ENCODE results near the gene TFF3. TPM values are rescaled to one million over a fixed set of nuclear protein-coding genes. Genes with fewer than 3 reads are reported as not detected.

The TFF3 gene
- total and polyA plus RNA-seq, 10 of the 15 experiments (the other 5 are each of a cell fraction or from before 2014, with no cell fraction given) = not detected

GRCh38 chr21:42350318-42350910 is 35.2 kb upstream of the TFF3 start:
- RAD21 ChIA-PET (ENCODE audit: unreplicated experiment) = interaction anchor here (0.7 kb wide), 1 partner anchor 45 kb away, joined by 4 read pairs; the partner anchor contains the start of gene TMPRSS3
- no peak overlapping the region for H3K9ac ChIP-seq (ENCODE audit: control insufficient read depth, insufficient read depth, low read length)
- no peaks in the 10 kb centered on the region for H3K27me3 ChIP-seq (replicated peaks in 1 of 2; ENCODE audit: control insufficient read depth in 2 of 2, insufficient read depth in 2 of 2, low read length in 1 of 2)
- POLR2A ChIA-PET = interaction anchor here (0.7 kb wide), 1 partner anchor 88 kb away, joined by 4 read pairs; no protein-coding TSS in a partner anchor
- no peaks in the 10 kb centered on the region for H4K20me1 ChIP-seq (ENCODE audit: control insufficient read depth, insufficient read depth)
- H3K36me3 ChIP-seq (ENCODE audit: control insufficient read depth in 2 of 2, insufficient read depth in 2 of 2, low read length in 1 of 2) = no peaks in the 10 kb centered on the region
- intact Hi-C loops (cut with micrococcal nuclease; ENCODE audit: unreplicated experiment) = no loop called here
- no peak for TF ChIP-seq CHD2 (IDR thresholded peaks at IDR 0.05; ENCODE audit: borderline replicate concordance, low read depth, low read length)
- no peak for TF ChIP-seq KAT2A (conservative IDR thresholded peaks at IDR 0.05; ENCODE audit: control insufficient read depth, low read depth, low read length)
- no peak for TF ChIP-seq NFXL1 (IDR thresholded peaks at IDR 0.05; ENCODE audit: borderline replicate concordance)
- TF ChIP-seq BMI1 (IDR thresholded peaks at IDR 0.05; ENCODE audit: borderline replicate concordance) = no peak
- TF ChIP-seq ZNF384 (IDR thresholded peaks at IDR 0.05; ENCODE audit: borderline replicate concordance, low read depth, low read length) = no peak
- no peak for TF ChIP-seq GATAD2B (conservative IDR thresholded peaks at IDR 0.05; ENCODE audit: low read depth)
- no peak for TF ChIP-seq ASH2L (IDR thresholded peaks at IDR 0.05; ENCODE audit: borderline replicate concordance, low read depth)
- no peak for TF ChIP-seq SKIL (IDR thresholded peaks at IDR 0.05; ENCODE audit: low read depth, poor library complexity, severe bottlenecking)
- TF ChIP-seq EED (IDR thresholded peaks at IDR 0.05; ENCODE audit: low read depth) = no peak
- no peak for TF ChIP-seq CTCF (IDR thresholded peaks at IDR 0.05 in 2 of 3, conservative IDR thresholded peaks at IDR 0.05 in 1 of 3; ENCODE audit: control insufficient read depth in 2 of 3, extremely low read depth in 1 of 3, insufficient read depth in 1 of 3, low read depth in 3 of 3, low read length in 3 of 3)
- TF ChIP-seq, protein P1, sequence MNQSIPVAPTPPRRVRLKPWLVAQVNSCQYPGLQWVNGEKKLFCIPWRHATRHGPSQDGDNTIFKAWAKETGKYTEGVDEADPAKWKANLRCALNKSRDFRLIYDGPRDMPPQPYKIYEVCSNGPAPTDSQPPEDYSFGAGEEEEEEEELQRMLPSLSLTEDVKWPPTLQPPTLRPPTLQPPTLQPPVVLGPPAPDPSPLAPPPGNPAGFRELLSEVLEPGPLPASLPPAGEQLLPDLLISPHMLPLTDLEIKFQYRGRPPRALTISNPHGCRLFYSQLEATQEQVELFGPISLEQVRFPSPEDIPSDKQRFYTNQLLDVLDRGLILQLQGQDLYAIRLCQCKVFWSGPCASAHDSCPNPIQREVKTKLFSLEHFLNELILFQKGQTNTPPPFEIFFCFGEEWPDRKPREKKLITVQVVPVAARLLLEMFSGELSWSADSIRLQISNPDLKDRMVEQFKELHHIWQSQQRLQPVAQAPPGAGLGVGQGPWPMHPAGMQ (IDR thresholded peaks at IDR 0.05; ENCODE audit: borderline replicate concordance) = no peak
- TF ChIP-seq CBFB (IDR thresholded peaks at IDR 0.05; ENCODE audit: low read depth) = no peak
- TF ChIP-seq, protein P2, sequence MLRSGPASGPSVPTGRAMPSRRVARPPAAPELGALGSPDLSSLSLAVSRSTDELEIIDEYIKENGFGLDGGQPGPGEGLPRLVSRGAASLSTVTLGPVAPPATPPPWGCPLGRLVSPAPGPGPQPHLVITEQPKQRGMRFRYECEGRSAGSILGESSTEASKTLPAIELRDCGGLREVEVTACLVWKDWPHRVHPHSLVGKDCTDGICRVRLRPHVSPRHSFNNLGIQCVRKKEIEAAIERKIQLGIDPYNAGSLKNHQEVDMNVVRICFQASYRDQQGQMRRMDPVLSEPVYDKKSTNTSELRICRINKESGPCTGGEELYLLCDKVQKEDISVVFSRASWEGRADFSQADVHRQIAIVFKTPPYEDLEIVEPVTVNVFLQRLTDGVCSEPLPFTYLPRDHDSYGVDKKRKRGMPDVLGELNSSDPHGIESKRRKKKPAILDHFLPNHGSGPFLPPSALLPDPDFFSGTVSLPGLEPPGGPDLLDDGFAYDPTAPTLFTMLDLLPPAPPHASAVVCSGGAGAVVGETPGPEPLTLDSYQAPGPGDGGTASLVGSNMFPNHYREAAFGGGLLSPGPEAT (IDR thresholded peaks at IDR 0.05; ENCODE audit: low read depth) = no peak
- TF ChIP-seq ZNF207 (IDR thresholded peaks at IDR 0.05; ENCODE audit: borderline replicate concordance) = no peak
- TF ChIP-seq BHLHE40 (IDR thresholded peaks at IDR 0.05; ENCODE audit: borderline replicate concordance in 1 of 2, low read depth in 2 of 2, low read length in 1 of 2) = no peak
- DNase-seq (ENCODE audit: low read depth, low spot score) = no peak
- no peak for ATAC-seq
- no peaks in the 10 kb centered on the region for H3K4me1 ChIP-seq (ENCODE audit: control insufficient read depth, insufficient read depth, low read length)
- H3K9me3 ChIP-seq (replicated peaks; ENCODE audit: control insufficient read depth, insufficient read depth, low read length) = peaks cover 5% of the 10 kb centered on the region; the same call in 2 of the 3 replicates
- H3K79me2 ChIP-seq (ENCODE audit: control insufficient read depth, insufficient read depth, low read length) = no peaks in the 10 kb centered on the region
- in situ Hi-C loops (cut with MboI) = no loop called here
- H3K27ac ChIP-seq (ENCODE audit: control insufficient read depth, insufficient read depth) = no peak overlapping the region
- H3K4me3 ChIP-seq = no peak overlapping the region
- FAIRE-seq = no peak
- CTCF ChIA-PET = interaction anchor here (1.5 kb wide), 1 partner anchor 233 kb away, joined by 4 read pairs; no protein-coding TSS in a partner anchor
- 63% methylated on average over 11 of the region's 11 CpGs for WGBS (ENCODE audit: insufficient coverage, insufficient replicate concordance, low lambda C conversion rate, missing lambda C conversion rate)
- BruUV-seq (replicated peaks) = no TSS peak
- H3K4me2 ChIP-seq (ENCODE audit: control insufficient read depth, insufficient read depth) = no peak overlapping the region
- H2AFZ ChIP-seq (ENCODE audit: control insufficient read depth, low read depth, low read length) = no peak overlapping the region
- SMC1A ChIA-PET (ENCODE audit: uncharacterized antibody, unreplicated experiment) = interaction anchor here (0.6 kb wide), 1 partner anchor 19 kb away, joined by 3 read pairs; no protein-coding TSS in a partner anchor

Data from GM12878 (cell line).